AG04450 (cell line): Measurements from ENCODE around the gene MEGF11. TPM values are rescaled to one million over a fixed set of nuclear protein-coding genes. Genes with fewer than 3 reads are reported as not detected.

ENCODE experiments used
- CTCF ChIA-PET: fragments of 300-600, 350-600 bp; formaldehyde crosslinking; extraction: SDS; loops from one replicate; lab custom pipeline; 2022; ENCODE audit warnings: antibody characterized with exemption, inconsistent platforms; lab: Charles Lee
- POLR2A ChIA-PET: fragments of 350-600 bp; formaldehyde crosslinking; extraction: SDS; loops from one replicate; lab custom pipeline; 2021; ENCODE audit warnings: antibody characterized with exemption, inconsistent platforms; lab: Yijun Ruan, JAX
- DNase-seq: peaks from one replicate; pipeline ENCODE4 v3.0.0-alpha.2; 2011; ENCODE audit warnings: low read depth, low spot score
- H3K27ac ChIP-seq: one replicate; pipeline ENCODE4 v1.5.1; 2012; ENCODE audit warnings: low read depth, low read length, control low read depth
- H3K27me3 ChIP-seq: one replicate; pipeline ENCODE4 v1.6.0; 2012; ENCODE audit warnings: low read length; ENCODE audit not compliant: control insufficient read depth, insufficient read depth
- H3K4me3 ChIP-seq: 2 replicates; pipeline ENCODE4 v1.5.1; 2011; ENCODE audit warnings: mild to moderate bottlenecking, low read depth, low read length, control low read depth
- H3K9me3 ChIP-seq: 2 replicates; pipeline ENCODE4 v1.5.1; 2012; ENCODE audit warnings: low read length; ENCODE audit not compliant: control insufficient read depth, insufficient read depth
- polyA plus RNA-seq: library from polyadenylated mRNA; depleted of rRNA; stranded (reverse); fragments of >200 nt; gene quantifications from 2 replicates; pipeline ENCODE4 v1.2.3, GENCODE V29; 2011
- TF ChIP-seq, protein P1 (sequence below): IDR thresholded peaks from 2 replicates; pipeline ENCODE4 v1.5.1; 2011; ENCODE audit warnings: low read depth, low read length, control low read depth, inconsistent platforms

Gene MEGF11
- polyA plus RNA-seq, 1 experiment: not detected

DNA sequence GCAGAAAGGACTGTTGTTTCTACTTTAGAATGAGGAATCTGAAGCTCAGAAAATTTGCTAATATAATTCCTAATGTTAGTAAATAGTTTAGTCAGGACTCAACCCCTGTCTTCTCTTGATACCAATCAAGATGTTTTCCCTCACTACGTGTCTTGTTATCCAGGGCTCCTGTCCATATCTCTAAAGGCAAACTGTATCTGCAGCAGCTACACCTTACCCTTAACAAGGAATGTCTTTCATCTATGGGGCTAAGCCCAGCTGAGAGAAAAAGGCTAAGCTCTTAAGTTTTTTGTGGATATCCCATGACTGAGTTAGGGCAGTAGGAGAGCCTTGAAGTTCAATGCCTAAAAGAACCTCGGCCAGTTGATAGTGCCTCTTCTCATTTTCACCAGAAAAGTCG is 351.7 kb downstream of the MEGF11 start:
- Histone ChIP-seq H3K4me3 (no peak overlapping the region), H3K27me3 (no peaks in the 10 kb centered on the region), H3K27ac (no peak overlapping the region), H3K9me3 (no peaks in the 10 kb centered on the region)
- TF ChIP-seq, protein P1, sequence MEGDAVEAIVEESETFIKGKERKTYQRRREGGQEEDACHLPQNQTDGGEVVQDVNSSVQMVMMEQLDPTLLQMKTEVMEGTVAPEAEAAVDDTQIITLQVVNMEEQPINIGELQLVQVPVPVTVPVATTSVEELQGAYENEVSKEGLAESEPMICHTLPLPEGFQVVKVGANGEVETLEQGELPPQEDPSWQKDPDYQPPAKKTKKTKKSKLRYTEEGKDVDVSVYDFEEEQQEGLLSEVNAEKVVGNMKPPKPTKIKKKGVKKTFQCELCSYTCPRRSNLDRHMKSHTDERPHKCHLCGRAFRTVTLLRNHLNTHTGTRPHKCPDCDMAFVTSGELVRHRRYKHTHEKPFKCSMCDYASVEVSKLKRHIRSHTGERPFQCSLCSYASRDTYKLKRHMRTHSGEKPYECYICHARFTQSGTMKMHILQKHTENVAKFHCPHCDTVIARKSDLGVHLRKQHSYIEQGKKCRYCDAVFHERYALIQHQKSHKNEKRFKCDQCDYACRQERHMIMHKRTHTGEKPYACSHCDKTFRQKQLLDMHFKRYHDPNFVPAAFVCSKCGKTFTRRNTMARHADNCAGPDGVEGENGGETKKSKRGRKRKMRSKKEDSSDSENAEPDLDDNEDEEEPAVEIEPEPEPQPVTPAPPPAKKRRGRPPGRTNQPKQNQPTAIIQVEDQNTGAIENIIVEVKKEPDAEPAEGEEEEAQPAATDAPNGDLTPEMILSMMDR: no peak
- ChIA-PET POLR2A (no interaction called here), CTCF (no interaction called here)
- no peak for DNase-seq

DNA sequence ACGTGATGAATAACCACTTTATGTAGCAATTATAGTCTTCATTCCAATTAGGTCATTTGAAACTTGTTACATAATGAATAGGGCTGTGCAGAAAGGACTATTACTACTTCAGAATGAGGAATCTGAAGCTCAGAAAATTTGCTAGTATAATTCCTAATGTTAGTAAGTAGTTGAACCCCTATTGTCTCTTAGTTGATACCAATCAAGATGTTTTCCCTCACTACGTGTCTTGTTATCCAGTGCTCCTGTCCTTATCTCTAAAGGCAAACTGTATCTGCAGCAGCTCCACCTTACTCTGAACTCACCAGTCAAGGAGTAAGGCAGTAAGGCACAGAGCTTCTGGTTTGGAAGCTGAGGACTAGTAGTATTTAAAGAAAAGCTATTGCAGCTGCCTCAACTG is 352.2 kb downstream of the MEGF11 start:
- Histone ChIP-seq H3K27me3 (no peaks in the 10 kb centered on the region), H3K4me3 (no peak overlapping the region), H3K27ac (no peak overlapping the region), H3K9me3 (no peaks in the 10 kb centered on the region)
- no peak for DNase-seq
- ChIA-PET CTCF (no interaction called here), POLR2A (no interaction called here)
- TF ChIP-seq, protein P1: no peak

DNA sequence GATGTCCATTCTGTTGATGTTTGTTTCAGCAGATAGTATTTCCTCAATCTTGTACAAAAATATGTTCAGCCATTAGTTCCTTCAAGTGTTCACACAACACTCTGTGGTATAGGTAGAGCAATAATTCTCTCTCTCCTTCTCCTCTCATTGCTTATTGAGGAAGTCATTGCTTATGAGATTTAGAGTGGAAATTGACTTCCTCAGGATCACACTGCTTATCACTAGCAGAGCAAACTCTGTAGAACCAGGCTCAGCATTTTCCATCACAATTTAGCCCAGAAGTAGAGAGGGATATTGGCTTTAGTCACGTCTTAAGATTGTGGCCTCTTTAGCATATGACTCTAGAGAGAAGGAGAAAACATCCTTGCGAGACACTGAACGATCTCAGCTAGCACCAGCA is 353.1 kb downstream of the MEGF11 start:
- H3K27me3 ChIP-seq: no peaks in the 10 kb centered on the region
- DNase-seq: no peak
- ChIA-PET CTCF (no interaction called here), POLR2A (no interaction called here)
- TF ChIP-seq, protein P1: no peak
- H3K9me3 ChIP-seq: no peaks in the 10 kb centered on the region
- H3K27ac ChIP-seq: no peak overlapping the region
- H3K4me3 ChIP-seq: no peak overlapping the region

DNA sequence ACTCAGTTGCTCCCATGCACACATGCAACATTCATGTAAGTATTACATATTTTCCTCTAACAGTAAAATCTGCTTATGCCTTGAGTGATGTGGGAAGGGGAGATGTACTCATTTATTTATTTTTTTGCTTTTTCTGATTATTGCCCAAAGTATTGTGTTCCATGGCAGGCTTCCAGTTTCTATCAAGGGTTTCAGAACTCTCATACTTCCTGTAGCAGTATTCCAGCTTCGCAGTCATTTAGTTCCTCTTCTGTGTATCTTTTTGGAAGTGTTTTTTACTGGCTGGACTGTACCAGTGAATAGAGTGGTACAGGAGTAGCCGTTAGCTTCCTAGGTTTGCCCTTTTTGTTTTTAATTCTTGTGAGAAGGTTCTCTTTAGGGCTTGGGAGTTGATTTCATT is 357.3 kb downstream of the MEGF11 start:
- H3K27me3 ChIP-seq: no peaks in the 10 kb centered on the region
- DNase-seq: no peak
- H3K4me3 ChIP-seq: no peak overlapping the region
- TF ChIP-seq, protein P1: no peak
- H3K9me3 ChIP-seq: no peaks in the 10 kb centered on the region
- CTCF ChIA-PET: no interaction called here
- POLR2A ChIA-PET: no interaction called here
- H3K27ac ChIP-seq: no peak overlapping the region

DNA sequence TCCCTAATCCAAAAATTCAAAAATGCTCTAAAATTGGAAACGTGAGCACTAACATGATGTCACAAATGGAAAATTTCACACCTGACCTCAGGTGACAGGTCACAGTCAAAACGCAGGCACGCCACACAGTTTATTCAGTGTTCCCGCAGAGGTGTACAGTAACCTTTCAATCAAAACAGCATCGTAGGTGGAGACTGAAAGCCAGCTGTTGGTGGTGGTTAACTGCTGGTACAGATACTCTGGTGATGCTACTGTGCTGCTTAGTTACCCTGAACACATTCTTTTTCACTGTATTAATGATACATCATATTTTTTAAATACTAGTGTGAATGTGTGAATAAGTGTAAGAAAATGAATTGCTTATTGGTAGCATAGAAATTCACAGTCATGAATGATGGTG is 360.5 kb downstream of the MEGF11 start:
- Histone ChIP-seq H3K27me3 (no peaks in the 10 kb centered on the region), H3K4me3 (no peak overlapping the region), H3K27ac (no peak overlapping the region), H3K9me3 (no peaks in the 10 kb centered on the region)
- DNase-seq: no peak
- POLR2A ChIA-PET: no interaction called here
- CTCF ChIA-PET: no interaction called here
- TF ChIP-seq, protein P1: no peak
